Measurements from ENCODE around the gene AURKAIP1.
"Not testable (repeated sequence)": the region's sequence is repeated elsewhere in the genome, so short reads cannot be mapped to it uniquely, and the experiment has no call there.

Gene AURKAIP1

DNA sequence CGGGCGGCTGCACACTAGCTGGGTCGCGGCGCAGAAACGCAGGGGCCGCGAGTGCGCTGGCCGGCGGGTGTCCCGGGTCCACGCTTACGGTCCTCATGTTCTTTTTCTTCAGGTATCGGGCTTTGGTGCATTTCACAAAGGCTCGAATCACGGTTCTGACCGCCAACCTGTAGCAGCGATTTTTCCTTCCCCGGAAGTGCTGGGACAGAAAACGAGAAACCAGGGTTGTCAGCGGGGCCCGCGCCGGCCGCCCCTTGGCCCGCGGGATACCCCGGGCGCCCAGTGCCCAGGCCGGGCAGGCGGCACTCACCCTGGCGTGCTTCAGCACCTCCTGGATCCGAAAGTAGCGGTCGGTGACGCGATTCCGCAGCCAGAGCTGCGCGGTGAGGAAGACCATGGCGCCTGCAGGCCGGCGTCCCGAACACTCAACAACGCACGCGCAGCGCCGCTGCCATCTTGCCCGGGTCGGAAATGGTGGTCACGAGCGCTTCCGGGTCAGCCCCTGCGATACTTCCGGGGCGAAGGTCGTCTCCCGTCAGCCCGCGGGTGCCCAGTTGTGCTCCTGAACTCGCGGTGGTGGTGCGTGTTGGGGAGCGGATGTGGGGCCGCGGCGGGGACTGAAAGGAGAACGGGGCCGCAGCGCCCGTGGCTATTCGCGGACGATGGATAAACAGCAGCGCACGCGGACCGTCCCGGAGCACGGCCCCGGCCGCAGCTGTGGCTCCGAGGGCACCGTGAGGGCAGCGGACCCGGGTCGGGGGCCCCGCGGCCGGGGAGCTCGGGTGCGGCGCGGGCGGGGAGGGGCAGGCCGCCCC, 32.0 kb upstream of the AURKAIP1 start, which contains the start of gene MRPL20:
Gene MRPL20, minus strand, starts transcription at position 473 of the 815 bp plus-strand sequence. Its CDS starts 76 bp downstream, at position 397.
- DNase-seq (ENCODE audit: low read depth) = peak; percentile 96

DNA sequence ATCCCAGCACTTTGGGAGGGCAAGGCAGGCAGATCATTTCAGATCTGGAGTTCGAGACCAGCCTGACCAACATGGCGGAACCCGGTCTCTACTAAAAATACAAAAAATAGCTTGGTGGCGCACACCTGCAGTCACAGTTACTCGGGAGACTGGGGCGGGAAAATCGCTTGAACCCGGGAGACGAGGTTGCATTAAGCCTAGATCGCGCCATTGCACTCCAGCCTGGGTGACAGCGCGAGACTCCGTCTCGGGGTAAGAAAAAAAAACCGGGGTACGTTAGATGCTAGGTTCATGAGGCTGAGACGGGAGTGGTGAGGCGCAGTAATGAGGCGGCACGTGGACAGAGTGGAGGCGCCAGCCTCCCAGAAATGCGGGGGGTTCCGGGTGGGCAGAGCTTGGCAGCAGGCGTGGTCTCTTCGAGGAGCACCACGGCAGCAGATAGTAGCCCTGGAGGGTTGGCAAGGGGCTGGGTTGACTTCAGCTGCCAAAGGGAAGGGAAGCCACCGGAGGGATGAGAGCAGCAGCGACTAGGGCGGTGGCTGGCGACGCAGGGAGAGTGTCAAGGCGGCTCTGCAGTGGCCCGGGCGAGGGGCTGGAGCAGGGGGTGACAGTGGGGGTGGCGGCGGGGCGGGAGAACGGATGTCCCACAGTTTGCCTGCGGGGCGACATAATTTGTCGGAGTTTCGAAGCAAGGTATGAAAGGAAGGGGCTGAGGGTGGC, 31.3 kb upstream of the AURKAIP1 start:
- DNase-seq (ENCODE audit: low read depth) = no peak

DNA sequence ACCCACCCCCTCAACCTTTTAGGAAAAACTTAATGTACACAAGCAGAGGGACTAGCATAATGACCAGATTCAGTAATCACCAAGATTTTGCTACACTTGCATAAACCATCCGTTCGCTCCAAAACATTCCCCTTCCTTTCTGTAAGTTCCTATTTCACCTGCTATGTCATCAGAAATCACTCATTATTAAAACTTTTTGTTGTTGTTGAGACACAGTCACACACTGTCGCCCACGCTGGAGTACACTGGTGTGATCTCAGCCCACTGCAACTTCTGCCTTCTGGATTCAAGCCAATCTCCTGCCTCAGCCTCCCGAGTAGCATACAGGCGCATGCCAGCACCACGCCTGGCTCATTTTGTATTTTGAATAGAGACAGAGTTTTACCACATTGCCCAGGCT, 28.6 kb upstream of the AURKAIP1 start:
- no peak for DNase-seq (ENCODE audit: low read depth)

DNA sequence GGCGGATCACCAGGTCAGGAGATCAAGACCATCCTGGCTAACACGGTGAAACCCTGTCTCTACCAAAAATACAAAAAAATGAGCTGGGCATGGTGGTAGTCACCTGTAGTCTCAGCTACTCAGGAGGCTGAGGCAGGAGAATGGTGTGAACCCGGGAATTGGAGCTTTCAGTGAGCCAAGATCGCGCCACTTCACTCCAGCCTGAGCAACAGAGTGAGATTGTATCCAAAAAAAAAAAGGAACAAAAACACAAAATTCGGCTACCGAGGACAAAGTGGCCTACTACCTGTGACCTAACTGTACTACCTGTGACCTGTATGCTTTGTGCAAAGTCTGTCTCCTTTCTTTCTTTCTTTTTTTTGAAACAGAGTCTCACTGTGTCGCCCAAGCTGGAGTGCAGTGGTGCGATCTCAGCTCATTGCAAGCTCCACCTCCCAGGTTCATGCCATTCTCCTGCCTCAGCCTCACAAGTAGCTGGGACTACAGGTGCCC, 27.9 kb upstream of the AURKAIP1 start:
- not testable (repeated sequence) for DNase-seq (ENCODE audit: low read depth)

DNA sequence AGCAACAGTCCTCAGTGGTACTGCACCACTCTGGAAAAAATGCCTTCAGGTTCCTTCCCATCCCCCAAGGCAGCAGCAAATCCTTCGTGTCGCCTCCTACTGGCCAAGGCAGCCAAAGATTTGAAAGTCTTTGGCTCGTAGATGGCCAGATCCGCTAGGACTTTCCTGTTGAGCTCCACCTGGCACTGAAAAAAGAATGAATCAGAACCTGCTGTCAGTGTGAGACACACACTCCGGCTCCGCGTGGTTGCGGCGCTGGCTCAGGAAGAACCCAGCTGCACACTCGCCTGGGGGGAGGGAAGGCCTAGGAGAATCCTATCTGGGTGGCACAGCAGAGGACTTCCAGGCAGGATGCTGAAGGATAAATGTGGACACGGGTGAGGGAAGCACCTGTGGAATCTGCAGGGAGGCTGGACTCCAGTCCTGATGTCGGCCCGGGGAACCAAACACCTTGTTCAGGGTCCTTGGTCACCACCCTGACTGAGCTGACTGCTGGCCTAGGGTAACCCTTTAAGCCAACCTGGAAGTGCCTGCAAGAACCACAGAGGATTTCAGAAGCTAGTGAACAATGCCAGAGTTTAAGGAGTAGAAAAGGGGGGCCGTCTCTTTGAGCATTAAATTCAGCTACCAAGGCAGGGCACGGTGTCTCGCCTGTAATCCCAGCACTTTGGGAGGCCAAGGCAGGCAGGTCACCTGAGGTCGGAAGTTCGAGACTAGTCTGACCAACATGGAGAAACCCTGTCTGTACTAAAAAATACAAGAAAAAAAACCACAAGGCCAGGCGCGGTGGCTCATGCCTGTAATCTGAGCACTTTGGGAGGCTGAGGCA, 27.3 kb upstream of the AURKAIP1 start:
- DNase-seq (ENCODE audit: low read depth) = no peak

DNA sequence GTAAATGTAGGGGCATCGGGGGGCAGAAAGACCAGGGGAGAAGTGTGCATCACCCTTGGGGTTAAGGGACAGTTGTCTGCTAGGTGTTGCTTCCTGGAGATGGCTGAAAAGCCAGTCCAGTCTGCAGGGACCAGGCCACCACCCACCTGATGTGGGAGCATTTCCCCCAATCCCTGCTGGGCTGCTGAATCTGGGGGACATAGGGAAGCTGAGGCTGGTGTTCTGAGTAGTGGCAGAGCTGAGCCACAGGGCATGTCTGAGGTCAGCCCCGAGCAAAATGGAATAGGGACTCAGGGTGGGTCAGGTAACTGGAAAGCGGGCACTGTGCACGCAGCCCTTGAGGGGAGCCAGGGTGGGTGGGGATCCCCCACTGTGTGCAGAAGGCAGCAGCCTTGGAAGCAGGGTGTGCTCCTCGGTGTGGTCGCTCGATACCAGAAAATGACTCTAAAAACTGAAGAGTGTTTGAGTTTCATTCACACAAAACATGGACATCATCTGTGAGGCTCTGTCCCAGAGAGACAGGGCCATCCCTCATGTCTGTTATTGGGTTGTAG, 26.5 kb upstream of the AURKAIP1 start:
- DNase-seq (ENCODE audit: low read depth) = no peak

DNA sequence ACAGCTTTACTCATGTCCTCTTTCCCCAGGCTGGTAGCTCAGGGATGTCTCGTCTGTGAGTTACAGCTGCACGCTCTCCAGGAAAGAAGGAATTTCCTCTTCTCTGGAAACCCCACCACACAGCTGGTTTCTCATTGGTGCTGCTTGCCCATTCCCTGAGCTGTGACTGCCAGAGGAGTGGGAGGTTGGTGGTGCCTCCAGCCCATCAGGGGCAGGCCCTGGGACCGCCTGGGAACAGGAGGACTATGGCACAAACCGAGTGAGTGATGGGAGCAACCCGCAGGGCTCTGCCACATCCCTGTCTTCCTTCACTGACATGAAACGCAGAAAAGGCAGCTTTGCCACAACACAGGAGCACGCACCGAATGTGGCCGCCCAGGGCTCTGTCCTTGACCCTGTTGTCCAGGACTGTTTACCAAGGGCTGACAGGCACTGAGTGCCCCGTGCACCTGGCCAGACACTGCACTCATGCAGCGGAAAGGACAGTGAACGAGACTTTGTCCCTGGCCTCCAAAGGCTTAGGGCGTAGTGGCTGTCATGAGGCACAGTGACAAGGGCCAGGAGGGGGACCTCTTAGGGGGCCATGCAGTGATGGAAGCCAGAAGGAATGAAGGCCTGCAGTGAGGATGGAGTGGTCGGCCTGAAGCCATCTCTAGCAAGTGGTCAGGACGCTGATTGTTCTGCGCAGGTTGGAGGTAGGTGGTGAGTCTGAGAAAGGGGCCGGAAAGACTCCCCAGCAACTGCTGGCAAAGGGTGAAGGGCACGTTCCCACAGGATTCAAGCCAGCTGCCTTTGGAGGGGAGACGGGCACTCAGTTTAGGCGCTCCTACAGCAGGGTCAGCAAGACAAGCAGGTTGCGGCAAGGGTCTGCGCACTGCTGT, 25.8 kb upstream of the AURKAIP1 start:
- DNase-seq (ENCODE audit: low read depth) = no peak

DNA sequence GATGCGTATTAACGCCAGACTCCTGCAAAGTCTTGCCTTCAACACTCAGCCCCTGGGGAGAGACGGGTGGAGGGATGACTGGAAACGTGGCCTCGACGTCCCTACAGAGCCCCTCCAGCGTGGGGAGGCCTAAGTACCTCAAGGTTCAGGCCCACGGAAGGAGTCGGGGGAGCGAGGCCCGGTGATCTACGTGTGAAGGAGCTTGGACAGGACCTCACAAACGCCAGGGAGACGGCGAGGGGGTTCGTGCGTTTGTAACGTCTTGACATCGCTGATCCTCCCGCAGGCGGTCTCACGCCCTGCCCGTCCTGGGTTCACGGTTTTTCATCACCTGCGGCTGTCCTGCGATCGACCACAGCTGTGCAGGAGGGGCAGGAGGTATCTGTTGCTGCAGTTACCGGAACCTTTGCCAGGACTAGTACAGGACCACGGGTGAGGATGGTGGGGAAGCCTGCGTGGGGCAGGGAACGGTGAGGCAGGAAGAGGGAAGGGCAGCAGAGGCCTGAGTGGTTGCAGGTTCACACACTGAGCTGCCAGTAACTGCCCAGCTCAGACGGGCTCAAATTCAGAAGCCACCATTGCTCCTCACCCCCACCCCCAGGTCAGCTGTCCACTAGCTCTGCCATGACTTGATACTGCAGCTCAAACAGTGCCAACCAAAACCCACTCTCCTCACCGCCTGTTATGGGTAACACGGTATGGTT, 25.0 kb upstream of the AURKAIP1 start:
- no peak for DNase-seq (ENCODE audit: low read depth)

DNA sequence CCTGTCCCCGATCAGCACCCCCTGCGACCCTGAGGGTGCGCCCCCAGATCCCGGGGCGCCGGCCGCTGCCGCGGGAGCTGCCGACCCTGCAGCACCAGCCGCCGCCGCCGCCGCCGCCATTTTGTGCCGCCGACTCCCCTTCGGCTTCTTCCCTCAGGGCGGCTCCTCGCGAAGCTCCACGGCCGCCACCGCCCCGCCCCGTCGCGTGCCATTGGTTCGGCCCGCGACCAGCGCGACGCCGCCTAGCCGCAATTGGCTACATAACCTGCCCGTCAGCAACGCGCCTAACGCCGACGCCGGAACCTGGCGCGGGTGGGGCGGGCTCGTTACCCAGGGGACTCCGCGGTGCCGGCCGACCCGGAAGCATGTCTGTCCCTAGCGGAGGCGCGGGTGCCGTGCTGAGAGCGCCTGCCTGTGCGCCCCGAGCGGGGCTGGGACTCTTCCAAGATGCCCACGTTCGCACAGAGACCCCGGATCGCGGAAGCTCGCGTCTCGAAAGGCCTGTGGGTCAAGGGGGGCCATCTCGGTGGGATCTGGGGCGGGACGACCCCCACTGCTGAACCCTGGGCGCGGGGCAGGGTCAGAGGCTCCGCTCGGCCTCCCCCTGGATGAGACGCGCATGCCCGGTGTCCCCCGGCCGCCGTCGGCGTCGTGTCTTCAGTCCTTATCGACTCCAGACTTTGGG, 24.3 kb upstream of the AURKAIP1 start, which contains the start of gene CCNL2:
Gene CCNL2, minus strand, starts transcription at position 149 of the 685 bp plus-strand sequence. Its CDS starts 29 bp downstream, at position 120.
- DNase-seq (ENCODE audit: low read depth) = peak; percentile 100

DNA sequence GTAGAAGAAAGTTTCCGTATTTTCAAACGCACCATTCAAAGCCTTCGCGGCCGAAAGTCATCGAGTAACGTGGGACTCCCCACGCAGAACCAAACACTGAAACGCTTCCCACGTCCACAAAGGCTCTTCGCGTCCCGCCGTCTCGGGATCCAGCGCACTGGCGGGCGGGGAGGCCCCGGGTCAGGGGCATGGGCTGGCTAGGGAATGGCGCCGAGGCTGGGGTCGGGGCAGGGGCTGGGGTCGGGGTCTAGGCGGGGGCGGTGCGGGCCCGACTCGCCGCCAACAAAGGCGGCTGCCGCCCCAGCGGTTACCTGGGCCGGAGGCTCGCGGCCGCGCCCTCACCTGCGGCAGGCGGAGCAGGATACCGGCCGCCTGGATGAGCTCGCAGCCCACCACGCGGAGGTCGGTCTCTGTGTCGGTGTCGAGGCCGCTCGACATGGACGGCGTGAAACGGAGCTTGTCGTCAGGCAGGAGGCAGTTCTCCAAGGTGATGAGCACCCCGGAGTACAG, 23.7 kb upstream of the AURKAIP1 start:
- no peak for DNase-seq (ENCODE audit: low read depth)

DNA sequence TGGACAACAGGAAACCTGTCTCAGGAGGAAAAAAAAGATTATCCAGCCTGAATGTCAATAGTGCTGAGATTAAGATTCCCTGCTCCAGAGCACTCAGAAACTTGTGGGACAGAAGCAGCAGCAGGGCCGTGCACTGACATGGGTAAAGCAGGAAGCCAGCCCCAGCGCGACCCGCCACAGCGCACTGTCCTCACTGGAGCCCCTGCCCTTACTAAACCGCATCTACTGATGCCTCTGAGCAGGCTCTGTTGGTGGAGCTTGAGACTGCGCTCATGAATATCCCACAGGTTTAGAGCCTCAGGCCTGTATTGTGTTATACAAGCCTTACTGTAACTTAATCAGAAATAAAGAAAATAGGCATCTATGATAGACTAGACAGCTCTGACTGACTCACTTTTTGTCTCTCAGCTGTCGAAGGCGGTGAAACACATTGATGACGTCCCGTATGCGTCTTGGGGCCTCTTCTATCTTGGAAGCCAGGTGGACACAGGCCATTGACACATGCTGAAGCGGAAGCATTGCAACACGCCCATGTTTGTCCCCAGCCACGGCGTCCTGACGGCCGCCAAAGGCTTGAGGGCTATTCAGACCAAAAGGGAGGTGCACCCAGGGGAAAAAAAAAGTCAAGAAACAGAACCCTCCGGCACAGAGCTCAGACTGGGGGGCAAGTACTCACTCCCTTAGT, 23.0 kb upstream of the AURKAIP1 start:
- DNase-seq (ENCODE audit: low read depth) = no peak

DNA sequence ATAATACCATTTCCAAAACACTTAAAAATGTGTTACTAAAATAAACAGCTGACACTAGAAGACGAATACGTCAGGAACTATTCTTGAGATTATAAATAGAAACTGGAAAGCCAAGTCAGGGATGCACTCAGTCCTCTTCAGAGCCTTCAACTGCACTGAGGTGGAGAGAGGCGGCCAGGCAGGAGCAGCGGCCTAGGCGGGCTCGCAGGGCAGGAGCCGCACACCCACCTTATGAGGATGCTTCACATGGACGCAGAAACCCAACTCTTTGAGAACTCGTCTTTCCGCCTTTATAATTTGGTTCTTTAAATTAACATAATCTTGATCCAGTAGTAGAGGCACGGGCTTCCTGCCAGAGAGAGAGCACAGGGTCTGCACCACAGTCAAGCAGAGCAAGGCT, 20.2 kb upstream of the AURKAIP1 start:
- no peak for DNase-seq (ENCODE audit: low read depth)

DNA sequence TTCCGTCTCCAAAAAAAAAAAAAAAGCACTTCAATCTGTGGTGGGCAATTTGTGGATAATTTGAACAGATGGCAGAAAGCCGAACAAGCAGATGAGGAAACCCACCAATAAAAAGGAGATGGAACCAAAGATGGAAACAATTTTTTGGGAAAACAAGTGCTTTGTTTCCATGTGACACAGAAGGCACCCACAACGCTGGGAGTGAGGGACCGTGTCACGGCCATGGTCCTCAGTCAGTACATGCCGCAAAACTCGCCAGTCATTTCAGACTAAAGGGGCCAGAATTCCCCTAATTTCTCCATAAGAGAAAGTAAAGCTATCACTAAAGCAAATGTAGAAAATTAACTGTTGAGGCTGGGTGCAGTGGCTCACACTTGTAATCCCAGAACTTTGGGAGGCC, 19.1 kb upstream of the AURKAIP1 start:
- no peak for DNase-seq (ENCODE audit: low read depth)

DNA sequence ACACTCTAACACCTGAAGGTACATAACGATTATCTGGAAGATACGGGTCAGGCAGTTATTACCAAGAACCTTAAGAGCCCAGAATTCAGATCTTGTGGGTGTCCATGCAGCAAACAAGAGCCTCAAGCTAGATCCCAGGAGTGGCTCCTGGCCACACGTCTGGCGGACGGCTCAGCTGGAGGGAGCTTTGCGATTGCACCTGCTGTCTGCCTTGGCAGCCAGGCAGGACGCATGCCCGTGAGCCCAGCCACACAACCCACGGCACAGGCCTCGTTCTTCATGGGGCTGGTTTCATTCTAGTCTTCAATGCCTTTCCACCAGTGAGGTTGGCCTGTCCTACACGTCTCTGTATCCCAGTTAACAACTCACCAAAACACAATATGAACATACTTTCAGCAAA, 18.4 kb upstream of the AURKAIP1 start:
- no peak for DNase-seq (ENCODE audit: low read depth)

DNA sequence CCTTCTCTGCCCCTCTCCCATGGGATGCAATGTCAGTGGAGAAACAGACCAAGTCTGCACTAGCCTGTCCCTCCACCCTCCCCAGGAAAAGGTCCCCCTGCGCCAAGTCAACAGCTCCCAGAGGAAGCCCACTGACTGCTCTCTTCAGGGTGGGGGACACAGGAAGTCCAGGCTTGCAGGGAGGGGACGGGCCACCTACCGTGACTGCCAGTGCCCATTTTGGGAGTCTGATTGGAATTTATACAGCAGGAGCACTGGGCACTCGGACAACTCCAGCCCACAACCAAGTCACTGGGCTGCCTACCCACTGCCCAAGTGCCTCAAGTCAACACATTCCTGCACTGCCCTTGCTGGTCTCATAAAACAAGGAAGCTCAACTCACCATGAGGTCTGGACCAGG, 18.0 kb upstream of the AURKAIP1 start:
- no peak for DNase-seq (ENCODE audit: low read depth)

DNA sequence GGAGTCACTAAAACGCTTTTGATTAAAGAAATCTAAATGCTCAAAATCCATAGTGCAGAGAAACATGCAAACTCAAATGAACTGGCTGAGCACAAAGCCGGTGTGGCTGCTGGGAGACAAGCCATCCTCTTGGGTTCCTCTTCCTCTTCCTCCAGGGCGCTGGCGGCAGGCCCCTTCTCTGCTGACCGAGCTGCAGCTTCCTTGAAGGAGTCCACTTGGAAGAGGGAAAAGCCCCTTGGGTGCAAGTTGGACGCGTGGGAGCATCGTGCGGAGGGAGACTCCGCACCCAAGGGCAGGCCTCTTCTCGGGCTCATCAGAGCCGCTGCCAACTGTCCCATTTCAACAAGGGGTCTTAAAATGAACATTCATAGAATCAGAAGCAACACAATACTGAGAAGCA, 16.2 kb upstream of the AURKAIP1 start:
- DNase-seq (ENCODE audit: low read depth) = no peak

DNA sequence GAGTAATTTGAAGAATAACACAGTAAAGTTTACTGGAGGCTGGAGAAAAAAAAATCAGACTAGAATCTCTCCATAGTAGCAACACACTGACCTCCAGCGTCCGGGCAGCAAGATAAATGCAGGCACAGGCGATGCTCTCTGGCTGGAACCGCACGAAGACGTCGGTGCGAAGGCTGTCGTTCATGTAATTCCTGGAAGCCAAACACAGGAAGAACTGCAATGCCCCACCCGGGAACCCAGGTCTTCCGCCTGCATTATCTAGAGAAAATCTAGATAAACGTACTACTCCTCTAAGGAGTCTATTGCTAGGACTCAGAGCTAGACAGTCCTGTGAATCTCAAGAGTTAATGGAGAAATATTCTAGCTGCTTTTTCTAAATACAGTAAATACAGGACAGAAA, 15.7 kb upstream of the AURKAIP1 start:
- no peak for DNase-seq (ENCODE audit: low read depth)

DNA sequence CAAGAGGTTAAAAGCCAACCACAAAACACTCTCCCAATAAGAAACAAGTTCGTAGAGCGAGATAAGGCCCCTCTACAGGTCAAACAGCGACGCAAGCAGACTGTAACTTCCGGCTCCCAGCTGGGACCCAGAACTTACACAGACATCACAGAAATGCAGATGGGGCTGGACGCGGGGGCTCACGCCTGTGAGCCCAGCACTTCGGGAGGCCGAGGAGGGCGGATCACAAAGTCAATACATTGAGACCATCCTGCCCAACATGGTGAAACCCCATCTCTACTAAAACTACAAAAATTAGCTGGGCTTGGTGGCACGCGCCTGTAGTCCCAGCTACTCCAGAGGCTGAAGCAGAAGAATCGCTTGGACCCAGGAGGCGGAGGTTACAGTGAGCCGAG, 13.1 kb upstream of the AURKAIP1 start:
- no peak for DNase-seq (ENCODE audit: low read depth)
